Thyroid gland (tissue), 4 donors: Measurements from ENCODE around the gene GREB1.

Experiments used
- CTCF ChIP-seq, 6 experiments: fragments of 200-600 bp in 3 of 6; fragments of 450-650 bp in 3 of 6; sonication (generic) in 3 of 6; IDR thresholded peaks; one replicate each; pipeline ENCODE4 v1.5.1; 2016 to 2019; ENCODE audit warnings: antibody characterized with exemption in 6 of 6, mild to moderate bottlenecking in 2 of 6, inconsistent platforms in 1 of 6, moderate library complexity in 1 of 6
- POLR2A ChIP-seq, 2 donors: fragments of 450-650 bp; IDR thresholded peaks; one replicate each; pipeline ENCODE4 v1.6.1; 2017; ENCODE audit warnings: antibody characterized with exemption in 2 of 2, mild to moderate bottlenecking in 2 of 2, moderate library complexity in 1 of 2

- TF ChIP-seq CTCF (IDR thresholded peaks at IDR 0.05) (no peak), POLR2A (IDR thresholded peaks at IDR 0.05) (no peak)
Measured at GRCh38 chr2:11622611-11623010, 88.8 kb downstream of the GREB1 start.
